Upper lobe of right lung (tissue), 1 donor: ENCODE results near the gene MRTFA. TPM values are rescaled to one million over a fixed set of nuclear protein-coding genes. Genes with fewer than 3 reads are reported as not detected.
"Not testable (repeated sequence)": the region's sequence is repeated elsewhere in the genome, so short reads cannot be mapped to it uniquely, and the experiment has no call there.

Experiments
- ATAC-seq: fragments of 200-7000 bp; cut with Tn5 transposase; one replicate; pipeline ENCODE4 v1.9.1; 2020; ENCODE audit warnings: mild to moderate bottlenecking, moderate library complexity
- DNase-seq: peaks from one replicate; pipeline ENCODE4 v3.0.0-alpha.2; 2020
- H3K27ac ChIP-seq: fragments of 200-600 bp; one replicate; pipeline ENCODE4 v1.8.0; 2022
- H3K27me3 ChIP-seq: fragments of 200-600 bp; one replicate; pipeline ENCODE4 v1.8.0; 2022; ENCODE audit warnings: mild to moderate bottlenecking
- H3K36me3 ChIP-seq: fragments of 200-600 bp; one replicate; pipeline ENCODE4 v1.8.0; 2022
- H3K4me1 ChIP-seq: fragments of 200-600 bp; one replicate; pipeline ENCODE4 v1.8.0; 2022
- H3K4me3 ChIP-seq: fragments of 200-600 bp; one replicate; pipeline ENCODE4 v1.8.0; 2022; ENCODE audit warnings: mild to moderate bottlenecking
- H3K9me3 ChIP-seq: fragments of 200-600 bp; one replicate; pipeline ENCODE4 v1.8.0; 2022
- intact Hi-C: fragments of 100-400 bp; cut with DNase I; formaldehyde crosslinking; loops from one replicate; pipeline ENCODE4 v1.11.0; 2022
- total RNA-seq: library from RNA; stranded (reverse); fragmentation: NEBNext Ultra II Directional; extraction: Animal tissue kit (Norgen Biotek cat#: 25700); gene quantifications from one replicate; pipeline ENCODE4 v1.2.1, GENCODE V29; 2021
- TF ChIP-seq, protein P1 (sequence below): fragments of 200-600 bp; IDR thresholded peaks from one replicate; pipeline ENCODE4 v1.8.0; 2022; ENCODE audit warnings: antibody characterized with exemption
- donor health status: DM: no; HTN: yes; CAD: no; lungs with severe emphysema.

The MRTFA gene
- total RNA-seq, 1 donor from 2014 or later, result 60.4 TPM

DNA sequence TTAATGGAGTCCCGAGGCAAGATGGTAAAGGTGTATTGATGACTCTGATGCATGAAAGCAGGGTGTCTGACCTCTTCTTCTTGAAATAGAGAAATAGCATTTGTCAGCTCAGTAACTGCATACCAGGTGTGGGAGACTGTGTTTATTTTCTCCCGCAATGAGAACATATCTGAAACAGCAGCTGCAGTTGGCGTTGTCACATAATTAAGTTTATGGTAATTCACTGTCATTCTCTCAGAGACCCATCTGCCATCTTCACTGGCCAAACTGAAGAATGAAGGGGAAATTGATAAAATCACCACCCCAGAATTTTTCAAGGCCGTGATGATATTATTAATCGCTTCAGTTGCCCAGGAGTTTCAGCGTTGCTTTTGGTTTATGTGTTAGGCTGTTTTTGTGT lies 22.6 kb upstream of the MRTFA start:
- H3K4me1 ChIP-seq, result peaks cover 7% of the 10 kb centered on the region
- intact Hi-C loops, result no loop called here
- no peaks in the 10 kb centered on the region for H3K36me3 ChIP-seq
- no peaks in the 10 kb centered on the region for H3K27me3 ChIP-seq
- no peaks in the 10 kb centered on the region for H3K9me3 ChIP-seq
- ATAC-seq (no peak), DNase-seq (no peak)
- no peak overlapping the region for H3K27ac ChIP-seq
- H3K4me3 ChIP-seq, result no peak overlapping the region
- TF ChIP-seq, protein P1, sequence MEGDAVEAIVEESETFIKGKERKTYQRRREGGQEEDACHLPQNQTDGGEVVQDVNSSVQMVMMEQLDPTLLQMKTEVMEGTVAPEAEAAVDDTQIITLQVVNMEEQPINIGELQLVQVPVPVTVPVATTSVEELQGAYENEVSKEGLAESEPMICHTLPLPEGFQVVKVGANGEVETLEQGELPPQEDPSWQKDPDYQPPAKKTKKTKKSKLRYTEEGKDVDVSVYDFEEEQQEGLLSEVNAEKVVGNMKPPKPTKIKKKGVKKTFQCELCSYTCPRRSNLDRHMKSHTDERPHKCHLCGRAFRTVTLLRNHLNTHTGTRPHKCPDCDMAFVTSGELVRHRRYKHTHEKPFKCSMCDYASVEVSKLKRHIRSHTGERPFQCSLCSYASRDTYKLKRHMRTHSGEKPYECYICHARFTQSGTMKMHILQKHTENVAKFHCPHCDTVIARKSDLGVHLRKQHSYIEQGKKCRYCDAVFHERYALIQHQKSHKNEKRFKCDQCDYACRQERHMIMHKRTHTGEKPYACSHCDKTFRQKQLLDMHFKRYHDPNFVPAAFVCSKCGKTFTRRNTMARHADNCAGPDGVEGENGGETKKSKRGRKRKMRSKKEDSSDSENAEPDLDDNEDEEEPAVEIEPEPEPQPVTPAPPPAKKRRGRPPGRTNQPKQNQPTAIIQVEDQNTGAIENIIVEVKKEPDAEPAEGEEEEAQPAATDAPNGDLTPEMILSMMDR, result no peak

DNA sequence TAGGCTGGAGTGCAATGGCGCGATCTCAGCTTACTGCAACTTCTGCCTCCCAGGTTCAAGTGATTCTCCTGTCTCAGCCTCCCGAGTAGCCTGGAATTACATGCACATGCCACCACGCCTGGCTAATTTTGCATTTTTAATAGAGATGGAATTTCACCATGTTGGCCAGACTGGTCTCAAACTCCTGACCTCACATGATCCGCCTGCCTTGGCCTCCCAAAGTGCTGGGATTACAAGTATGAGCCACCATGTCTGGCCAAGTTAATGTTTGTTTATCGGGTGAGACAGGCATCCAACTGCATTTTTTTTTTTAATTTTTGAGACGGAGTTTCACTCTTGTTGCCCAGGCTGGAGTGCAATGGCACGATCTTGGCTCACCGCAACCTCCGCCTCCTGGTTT lies 20.1 kb upstream of the MRTFA start:
- H3K27ac ChIP-seq, H3K36me3 ChIP-seq, H3K27me3 ChIP-seq, H3K9me3 ChIP-seq, DNase-seq, H3K4me3 ChIP-seq, ATAC-seq, intact Hi-C loops: not testable (repeated sequence)
- peaks cover 13% of the 10 kb centered on the region for H3K4me1 ChIP-seq

DNA sequence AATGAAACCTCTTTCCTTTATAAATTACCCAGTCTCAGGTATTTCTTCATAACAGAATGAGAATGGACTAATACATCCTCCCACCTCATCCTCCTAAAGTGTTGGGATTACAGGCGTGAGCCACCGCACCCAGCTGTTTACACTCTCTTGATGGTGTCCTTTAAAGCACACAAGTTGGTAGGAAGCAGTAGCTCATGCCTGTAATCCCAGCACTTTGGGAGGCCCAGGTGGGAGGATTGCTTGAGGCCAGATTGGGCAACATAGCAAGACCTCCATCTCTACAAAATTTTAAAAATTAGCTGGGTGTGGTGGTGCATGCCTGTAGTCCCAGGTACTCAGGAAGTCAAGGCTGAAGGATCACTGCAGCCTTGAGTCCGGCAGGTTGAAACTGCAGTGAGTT lies 19.4 kb upstream of the MRTFA start:
- H3K9me3 ChIP-seq, H3K36me3 ChIP-seq, intact Hi-C loops, H3K27ac ChIP-seq, H3K27me3 ChIP-seq, ATAC-seq, H3K4me3 ChIP-seq, DNase-seq: not testable (repeated sequence)
- H3K4me1 ChIP-seq, result peaks cover 13% of the 10 kb centered on the region

DNA sequence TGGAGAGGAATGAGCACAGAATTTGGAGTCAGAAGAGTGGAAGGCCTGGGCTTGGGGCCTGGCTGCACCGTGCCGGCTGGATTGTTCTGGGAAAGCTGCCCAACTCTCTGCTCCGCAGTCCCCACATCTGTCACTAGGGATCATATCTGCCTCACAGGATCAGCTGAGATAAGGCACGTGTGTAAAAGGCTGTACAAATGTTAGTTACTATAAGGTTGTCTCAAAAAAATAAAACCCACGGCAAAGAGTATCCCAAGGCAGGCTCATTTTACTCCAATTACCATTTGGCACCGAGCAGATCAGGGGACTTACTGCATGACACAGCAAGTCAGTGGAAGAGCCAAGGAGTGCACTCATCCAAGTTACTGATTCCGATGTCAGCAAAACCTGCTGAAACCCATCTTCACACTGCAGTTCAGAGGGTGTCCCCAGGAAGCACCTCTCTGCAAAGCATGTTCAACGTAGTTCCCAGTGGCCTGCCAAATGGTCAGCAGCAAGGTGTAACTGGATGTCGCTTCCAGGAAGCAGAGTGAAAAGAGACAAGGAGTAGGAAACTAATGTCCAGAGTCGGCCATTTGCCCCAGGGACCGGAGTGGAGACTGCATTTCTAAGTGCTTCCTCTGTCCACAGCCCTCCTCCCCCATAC lies 18.1 kb upstream of the MRTFA start:
- no peaks in the 10 kb centered on the region for H3K9me3 ChIP-seq
- TF ChIP-seq, protein P1, result peak; percentile 28
- DNase-seq (no peak), ATAC-seq (peak; percentile 5)
- intact Hi-C loops, result no loop called here
- no peak overlapping the region for H3K27ac ChIP-seq
- H3K27me3 ChIP-seq, result no peaks in the 10 kb centered on the region
- no peaks in the 10 kb centered on the region for H3K36me3 ChIP-seq
- peaks cover 13% of the 10 kb centered on the region for H3K4me1 ChIP-seq
- no peak overlapping the region for H3K4me3 ChIP-seq

DNA sequence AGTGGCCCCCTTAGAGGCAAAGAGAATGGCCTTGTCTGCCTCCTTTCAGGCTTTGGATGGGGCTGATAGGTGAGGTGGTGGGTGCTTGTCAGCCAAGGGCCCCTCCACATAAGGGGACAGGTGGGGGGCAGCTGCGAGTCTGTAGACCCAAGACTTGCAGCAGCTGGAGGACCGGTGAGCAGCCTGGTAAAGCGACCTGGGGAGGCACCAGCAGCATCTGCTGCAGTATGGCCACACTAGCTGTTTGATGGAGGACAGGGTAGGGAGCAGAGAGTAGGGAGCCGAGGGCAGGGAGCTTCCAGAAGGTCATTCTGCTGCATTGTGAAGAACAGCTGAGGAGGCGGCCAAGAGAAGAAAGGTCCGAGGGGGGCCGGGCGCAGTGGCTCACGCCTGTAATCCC lies 16.8 kb upstream of the MRTFA start:
- no peak for ATAC-seq
- TF ChIP-seq, protein P1, result no peak
- H3K27me3 ChIP-seq, result no peaks in the 10 kb centered on the region
- H3K9me3 ChIP-seq, result no peaks in the 10 kb centered on the region
- DNase-seq, result no peak
- intact Hi-C loops, result no loop called here
- no peak overlapping the region for H3K27ac ChIP-seq
- peaks cover 13% of the 10 kb centered on the region for H3K4me1 ChIP-seq
- no peak overlapping the region for H3K4me3 ChIP-seq
- no peaks in the 10 kb centered on the region for H3K36me3 ChIP-seq

DNA sequence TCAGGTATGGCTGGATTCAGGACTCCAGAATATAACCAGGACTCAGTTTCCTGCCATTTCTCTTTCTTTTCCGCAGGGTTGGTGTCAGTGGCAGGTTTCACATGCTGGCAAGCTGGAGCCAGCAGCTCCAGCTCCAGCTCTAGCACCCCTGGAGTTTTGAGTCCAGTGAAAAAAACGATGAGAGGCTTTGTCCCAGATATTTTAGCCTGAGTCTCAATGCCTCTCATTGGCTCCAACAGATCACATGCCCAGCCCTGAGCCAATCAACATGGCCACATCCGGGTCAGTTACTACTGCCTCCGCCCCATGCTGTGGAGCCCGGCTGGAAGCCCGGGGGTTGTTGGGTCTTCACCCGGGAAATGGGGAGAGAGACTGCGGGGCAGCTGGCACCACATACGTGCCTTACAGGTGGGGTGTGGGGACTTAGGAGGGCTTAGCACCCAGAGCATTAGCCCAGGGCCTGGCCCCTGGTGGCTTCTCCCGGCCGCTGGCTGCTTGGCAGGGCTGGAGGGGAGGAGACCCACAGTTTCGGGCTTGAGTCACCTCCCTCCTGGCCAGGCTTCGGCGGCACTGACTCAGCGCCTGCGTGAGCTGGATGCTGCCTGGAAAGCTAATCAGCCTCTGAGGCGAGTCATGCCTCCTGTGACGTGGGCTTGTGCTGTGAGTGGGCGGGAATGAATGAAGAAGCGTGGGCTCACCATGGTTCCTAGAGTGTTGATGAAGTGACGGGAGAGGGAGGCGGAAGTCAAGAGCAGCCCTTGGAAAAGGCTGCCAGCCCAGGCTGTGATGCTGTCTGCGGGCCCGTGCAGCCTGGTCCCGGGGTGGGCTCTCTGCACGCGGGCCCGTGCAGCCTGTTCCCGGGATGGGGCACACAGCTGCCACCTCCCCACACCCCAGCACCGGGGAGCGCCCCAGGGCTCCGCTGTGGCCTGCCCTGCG lies 15.3 kb upstream of the MRTFA start:
- Histone ChIP-seq H3K27me3 (no peaks in the 10 kb centered on the region), H3K36me3 (no peaks in the 10 kb centered on the region), H3K27ac (peak overlapping the region; percentile 95), H3K4me3 (peak overlapping the region; percentile 67), H3K4me1 (peaks cover 13% of the 10 kb centered on the region), H3K9me3 (no peaks in the 10 kb centered on the region)
- peak; percentile 94 for DNase-seq
- TF ChIP-seq, protein P1, result no peak
- peak; percentile 95 for ATAC-seq
- intact Hi-C loops, result no loop called here
